Measurements from ENCODE around the gene FAM50B.

GRCh38 chr6:3859878-3860552 lies 10.8 kb downstream of the FAM50B start:
- no peak for TF ChIP-seq CTCF (conservative IDR thresholded peaks at IDR 0.05)
- no peak for TF ChIP-seq EZH2 (IDR thresholded peaks at IDR 0.05; ENCODE audit: low read depth)

All from PC-9 (cell line).